Kasumi-1 (cell line): ENCODE data around the gene VPS26C.
"Not testable (repeated sequence)": the region's sequence is repeated elsewhere in the genome, so short reads cannot be mapped to it uniquely, and the experiment has no call there.

Experiments used
- DNase-seq, 2 experiments: peaks; one replicate each; lab custom pipeline; 2025; lab: John Stamatoyannopoulos, UW

VPS26C gene

GRCh38 chr21:37267269-37268185, at the start of gene VPS26C:
Gene VPS26C (minus strand): TSS chr21:37267334. CDS start chr21:37267294, 40 bp downstream.
- peak; percentile 98 to 99 for DNase-seq

GRCh38 chr21:37316072-37316471, 48.9 kb upstream of the VPS26C start:
- not testable (repeated sequence) for DNase-seq

GRCh38 chr21:37300114-37300751, 33.1 kb upstream of the VPS26C start:
- no peak for DNase-seq

GRCh38 chr21:37297364-37297763, 30.2 kb upstream of the VPS26C start:
- no peak for DNase-seq

- DNase-seq = no peak
These were observed 27.5 kb upstream of the VPS26C start for GRCh38 chr21:37294679-37295078.

- no peak for DNase-seq
These were observed 25.8 kb upstream of the VPS26C start for GRCh38 chr21:37292941-37293340.

GRCh38 chr21:37292041-37292440, 24.9 kb upstream of the VPS26C start:
- no peak for DNase-seq

GRCh38 chr21:37283191-37283710, 16.1 kb upstream of the VPS26C start:
- not testable (repeated sequence) for DNase-seq

- DNase-seq = not testable (repeated sequence)
These were observed 15.5 kb upstream of the VPS26C start for GRCh38 chr21:37282602-37283001.

- DNase-seq = no peak
These were observed 14.9 kb upstream of the VPS26C start for GRCh38 chr21:37281993-37282392.

GRCh38 chr21:37281579-37281978, 14.4 kb upstream of the VPS26C start:
- DNase-seq = no peak

- DNase-seq = not testable (repeated sequence)
These were observed 12.1 kb upstream of the VPS26C start for GRCh38 chr21:37279271-37279670.

- DNase-seq = no peak
These were observed 11.1 kb upstream of the VPS26C start for GRCh38 chr21:37278199-37278598.

- DNase-seq = peak; percentile 38 to 42
These were observed 9.2 kb upstream of the VPS26C start for GRCh38 chr21:37276377-37276776.

- DNase-seq = no peak
These were observed 7.0 kb upstream of the VPS26C start for GRCh38 chr21:37273911-37274690.

- no peak for DNase-seq
These were observed 6.3 kb upstream of the VPS26C start for GRCh38 chr21:37273440-37273839.

- DNase-seq = no peak
These were observed 5.8 kb upstream of the VPS26C start for GRCh38 chr21:37272897-37273296.

GRCh38 chr21:37270576-37271365, 3.6 kb upstream of the VPS26C start:
- no peak for DNase-seq

- no peak for DNase-seq
These were observed 2.3 kb upstream of the VPS26C start for GRCh38 chr21:37269481-37269880.

- no peak for DNase-seq
These were observed 1.0 kb upstream of the VPS26C start for GRCh38 chr21:37268186-37268503.

GRCh38 chr21:37266515-37267221, 466 bp downstream of the VPS26C start:
- peak; percentile 29 to 42 for DNase-seq
